K562 (cell line): Measurements from ENCODE around the gene ANKRD11. TPM values are rescaled to one million over a fixed set of nuclear protein-coding genes. Genes with fewer than 3 reads are reported as not detected.
A peak's percentile ranks its signal among the peaks of the same experiment; 100 is the strongest.
"Not testable (repeated sequence)": the region's sequence is repeated elsewhere in the genome, so short reads cannot be mapped to it uniquely, and the experiment has no call there.

Experiments used
- ATAC-seq: fragments of 200-7000 bp; cut with Tn5 transposase; 3 replicates; pipeline ENCODE4 v1.9.1; 2020; ENCODE audit warnings: moderate library complexity
- BruUV-seq: library from RNA; stranded (reverse); fragments of 400-500 nt; replicated peaks from 2 replicates; lab custom pipeline; 2021; lab: Mats Ljungman, UMichigan
- CTCF ChIA-PET: fragments of 300-600 bp; formaldehyde crosslinking; extraction: SDS; loops from one replicate; lab custom pipeline; 2021; ENCODE audit warnings: low intra/inter-chr PET ratio; lab: Yijun Ruan, JAX
- POLR2A ChIA-PET: fragments of 300-600, 350-650 bp; sonication (Branson Sonifier 250); formaldehyde crosslinking; extraction: SDS; loops from one replicate; lab custom pipeline; 2021; ENCODE audit warnings: antibody characterized with exemption, inconsistent platforms; lab: Yijun Ruan, JAX
- DNase-seq, 4 experiments: peaks; one replicate each; pipeline versions ENCODE4 v3.0.0 to v3.0.0-alpha.2; 2011 to 2018; ENCODE audit warnings: low spot score in 3 of 4, mixed read lengths in 3 of 4; ENCODE audit errors: extremely low read depth in 1 of 4
- FAIRE-seq: peaks from 2 replicates; lab custom pipeline; 2011; peaks lifted over from hg19 to GRCh38; lab: Jason Lieb, UNC
- H2AFZ ChIP-seq: 2 replicates; pipeline ENCODE4 v1.6.0; 2011; ENCODE audit warnings: low read depth, low read length, control low read depth, inconsistent platforms
- H3K27ac ChIP-seq: fragments of 200-600 bp; 3 replicates; pipeline ENCODE4 v1.8.0; 2011; ENCODE audit warnings: low read depth, mild to moderate bottlenecking, control low read depth, inconsistent platforms, low read length, moderate library complexity, mixed read lengths; ENCODE audit errors: extremely low read depth
- H3K27me3 ChIP-seq, 2 experiments: fragments of 300-600 bp in 1 of 2; 2 replicates in 1 of 2; 3 replicates in 1 of 2; pipeline versions ENCODE4 v1.6.0 to v1.8.0; 2011; ENCODE audit warnings: inconsistent platforms in 2 of 2, low read length in 2 of 2, mild to moderate bottlenecking in 1 of 2, mixed read lengths in 1 of 2, moderate library complexity in 1 of 2; ENCODE audit not compliant: control insufficient read depth in 2 of 2, insufficient read depth in 2 of 2
- H3K36me3 ChIP-seq: fragments of 300-600 bp; 3 replicates; pipeline ENCODE4 v1.8.0; 2011; ENCODE audit warnings: mild to moderate bottlenecking, low read length, inconsistent platforms; ENCODE audit not compliant: control insufficient read depth, insufficient read depth
- H3K4me1 ChIP-seq, 2 experiments: fragments of 200-600 bp in 1 of 2; replicated peaks in 1 of 2; 2 replicates in 1 of 2; 3 replicates in 1 of 2; pipeline versions ENCODE4 v1.5.1 to v1.8.0; 2011; ENCODE audit warnings: inconsistent platforms in 2 of 2, low read length in 2 of 2, mild to moderate bottlenecking in 1 of 2, mixed read lengths in 1 of 2, moderate library complexity in 1 of 2; ENCODE audit not compliant: control insufficient read depth in 2 of 2, insufficient read depth in 2 of 2
- H3K4me2 ChIP-seq: 2 replicates; pipeline ENCODE4 v1.6.1; 2011; ENCODE audit warnings: low read length, control low read depth, inconsistent platforms, mixed read lengths; ENCODE audit not compliant: insufficient read depth
- H3K4me3 ChIP-seq: fragments of 200-600 bp; sonication (generic), shearing (Covaris generic); 2 replicates; pipeline ENCODE4 v1.5.1; 2016; ENCODE audit warnings: control low read depth, inconsistent platforms
- H3K79me2 ChIP-seq: fragments of 200-600 bp; 3 replicates; pipeline ENCODE4 v1.8.0; 2011; ENCODE audit warnings: low read length, inconsistent platforms; ENCODE audit not compliant: control insufficient read depth, insufficient read depth
- H3K9ac ChIP-seq, 2 experiments: 2 replicates each; pipeline versions ENCODE4 v1.6.0 to v1.6.1; 2011; ENCODE audit warnings: low read depth in 2 of 2, low read length in 2 of 2, control low read depth in 1 of 2, inconsistent platforms in 1 of 2, mild to moderate bottlenecking in 1 of 2, mixed read lengths in 1 of 2; ENCODE audit not compliant: insufficient read depth in 1 of 2
- H3K9me1 ChIP-seq: one replicate; pipeline ENCODE4 v1.6.0; 2011; ENCODE audit warnings: inconsistent platforms, mild to moderate bottlenecking, low read length, moderate library complexity; ENCODE audit not compliant: control insufficient read depth, insufficient read depth
- H3K9me3 ChIP-seq: replicated peaks from 2 replicates; pipeline ENCODE4 v1.5.1; 2011; ENCODE audit warnings: low read depth, low read length, inconsistent platforms; ENCODE audit not compliant: control insufficient read depth, insufficient read depth
- H4K20me1 ChIP-seq: replicated peaks from 2 replicates; pipeline ENCODE4 v1.6.1; 2011; ENCODE audit warnings: low read length, inconsistent platforms, mixed read lengths; ENCODE audit not compliant: control insufficient read depth, insufficient read depth
- NFXL1 ChIP-seq: fragments of 450-650 bp; formaldehyde crosslinking; IDR thresholded peaks from 2 replicates; pipeline ENCODE4 v1.4.0; 2021; ENCODE audit warnings: mild to moderate bottlenecking
- POLR2A ChIP-seq: fragments of 450-650 bp; conservative IDR thresholded peaks from 2 replicates; pipeline ENCODE4 v1.6.1; 2016
- POLR2G ChIP-seq: fragments of 200-400 bp; formaldehyde crosslinking; IDR thresholded peaks from 2 replicates; pipeline ENCODE4 v1.6.1; 2017; ENCODE audit warnings: low read depth, mild to moderate bottlenecking, antibody characterized with exemption, low read length, moderate library complexity
- WGBS: fragments of 100-300 bp; shearing (Covaris generic); methylation state at CpG from one replicate; pipeline ENCODE4 v1.1.6; 2016; ENCODE audit warnings: low coverage, mixed read lengths; ENCODE audit not compliant: insufficient coverage; ENCODE audit errors: missing lambda C conversion rate; 5-methylcytosine and 5-hydroxymethylcytosine counted together
- in situ Hi-C: fragments of 300-500 bp; cut with MboI; formaldehyde crosslinking; loops from 4 replicates; pipeline ENCODE4 v1.15.0; 2018; ENCODE audit warnings: inconsistent platforms, mixed read lengths
- intact Hi-C: fragments of 100-400 bp; cut with micrococcal nuclease; formaldehyde crosslinking; loops from 2 replicates; pipeline ENCODE4 v1.14.2; 2022
- polyA plus RNA-seq, 8 experiments: library from polyadenylated mRNA; depleted of rRNA in 4 of 8; stranded (reverse) in 5 of 8; unstranded in 3 of 8; fragments of >200 nt; fragmentation: Nextera tagmentation in 2 of 8; fragmentation: Illumina TruSeq in 1 of 8; extraction: Ambion mirVana in 2 of 8; extraction: Trizol in 1 of 8; gene quantifications; 2 replicates each; pipeline versions ENCODE4 v1.2.1 to v1.2.3, GENCODE V29; 2011 to 2014; ENCODE audit warnings: inconsistent platforms in 1 of 8, missing spikeins in 1 of 8
- total RNA-seq, 7 experiments: library from RNA; depleted of rRNA in 6 of 7; stranded (reverse); fragments of >200 nt in 6 of 7; fragmentation: Illumina TruSeq in 2 of 7; extraction: Trizol in 2 of 7; gene quantifications; 2 replicates each; pipeline versions ENCODE4 v1.2.1 to v1.2.3, GENCODE V29; 2011 to 2021; ENCODE audit warnings: low replicate concordance in 1 of 7

ANKRD11 gene
- total and polyA plus RNA-seq, 9 of the 15 experiments (the other 6 are each of a cell fraction or from before 2014, with no cell fraction given) = 4.7 to 126 (median 31.7) TPM

- peak; percentile 34 for TF ChIP-seq POLR2A
- peak; percentile 51 for TF ChIP-seq POLR2G
- no peak for TF ChIP-seq NFXL1 (CRISPR knock-in tag)
- no TSS peak for BruUV-seq
- no peaks in the 10 kb centered on the region for H4K20me1 ChIP-seq
- FAIRE-seq (no peak), DNase-seq (no peak), ATAC-seq (no peak)
- in situ Hi-C loops = no loop called here
- intact Hi-C loops = no loop called here
- H3K9me1 ChIP-seq = no peaks in the 10 kb centered on the region
- no peak overlapping the region for H2AFZ ChIP-seq
- H3K36me3 ChIP-seq = peaks cover 67% of the 10 kb centered on the region
- H3K4me3 ChIP-seq = no peak overlapping the region
- POLR2A ChIA-PET = interaction anchor here (1.7 kb wide), 1 partner anchor 15 kb away, joined by 4 read pairs; no protein-coding TSS in a partner anchor
- no peaks in the 10 kb centered on the region for H3K9me3 ChIP-seq
- peaks cover 0 to 20% of the 10 kb centered on the region in 2 experiments; a peak in 1 of 5 replicates for H3K4me1 ChIP-seq
- 97% methylated on average over 12 of the region's 19 CpGs for WGBS
- no peak overlapping the region for H3K4me2 ChIP-seq
- CTCF ChIA-PET = no interaction called here
- H3K9ac ChIP-seq = no peak overlapping the region
- H3K27ac ChIP-seq = no peak overlapping the region
- no peaks in the 10 kb centered on the region; the same call in 2 of the 3 replicates for H3K79me2 ChIP-seq
- H3K27me3 ChIP-seq = no peaks in the 10 kb centered on the region
These were observed 221.8 kb downstream of the ANKRD11 start for GRCh38 chr16:89268585-89268984.

GRCh38 chr16:89267746-89268145, 222.6 kb downstream of the ANKRD11 start:
- H3K4me3 ChIP-seq, DNase-seq, H3K4me2 ChIP-seq, H3K9me1 ChIP-seq, H3K27me3 ChIP-seq, H2AFZ ChIP-seq, intact Hi-C loops, ATAC-seq, H4K20me1 ChIP-seq, CTCF ChIA-PET, H3K9ac ChIP-seq, BruUV-seq, H3K79me2 ChIP-seq, H3K9me3 ChIP-seq, H3K27ac ChIP-seq, FAIRE-seq, in situ Hi-C loops: not testable (repeated sequence)
- TF ChIP-seq POLR2G = peak; percentile 9; the same call in 1 of the 2 replicates
- peaks cover 59% of the 10 kb centered on the region for H3K36me3 ChIP-seq
- peaks cover 0 to 20% of the 10 kb centered on the region in 2 experiments; a peak in 1 of 5 replicates for H3K4me1 ChIP-seq
- WGBS = 69% methylated on average over 10 of the region's 15 CpGs
- POLR2A ChIA-PET = interaction anchor here (0.6 kb wide), 1 partner anchor 304 kb away, joined by 3 read pairs; no protein-coding TSS in a partner anchor
